Progenitor cell of endocrine pancreas (in vitro differentiated cells): ENCODE results near the gene RALGPS1. TPM values are rescaled to one million over a fixed set of nuclear protein-coding genes. Genes with fewer than 3 reads are reported as not detected.
A peak's percentile ranks its signal among the peaks of the same experiment; 100 is the strongest.

Experiments
- DNase-seq: peaks from one replicate; pipeline ENCODE4 v3.0.0; 2021; ENCODE audit warnings: low spot score; ENCODE audit not compliant: unreplicated experiment
- H3K27ac Mint-ChIP-seq: 2 replicates; pipeline ENCODE4 v1.8.0; 2021; ENCODE audit warnings: mild to moderate bottlenecking, moderate library complexity, mixed read lengths
- H3K27me3 Mint-ChIP-seq: 2 replicates; pipeline ENCODE4 v1.8.0; 2021; ENCODE audit warnings: mixed read lengths
- H3K36me3 Mint-ChIP-seq: 2 replicates; pipeline ENCODE4 v1.8.0; 2022; ENCODE audit warnings: mixed read lengths; ENCODE audit not compliant: insufficient read depth
- H3K4me1 Mint-ChIP-seq: 2 replicates; pipeline ENCODE4 v1.8.0; 2021; ENCODE audit warnings: low read depth, mixed read lengths
- H3K4me3 Mint-ChIP-seq: 2 replicates; pipeline ENCODE4 v1.8.0; 2021; ENCODE audit warnings: low read depth, mild to moderate bottlenecking, moderate library complexity, mixed read lengths
- H3K9me3 Mint-ChIP-seq: 2 replicates; pipeline ENCODE4 v1.8.0; 2021; ENCODE audit warnings: low read depth, mixed read lengths
- CTCF ChIP-seq: fragments of 200-600 bp; sonication (generic); IDR thresholded peaks from one replicate; pipeline ENCODE4 v1.5.0; 2021; ENCODE audit warnings: antibody characterized with exemption, mild to moderate bottlenecking; ENCODE audit not compliant: unreplicated experiment
- long read RNA-seq: library from polyadenylated mRNA; unstranded; transcript quantifications from one replicate; pipeline ENCODE4 v2.0.0, GENCODE V29; 2020
- total RNA-seq: library from RNA; stranded (reverse); gene quantifications from 2 replicates; pipeline ENCODE4 v1.2.1, GENCODE V29; 2021

RALGPS1 gene
- total RNA-seq: 39.2 and 43.8 TPM in 2 replicates
- long read RNA-seq, partial matches to known transcripts: 2 of 19 reads
- long read RNA-seq, other reads (novel, unspliced or antisense): 17 of 19 reads

GRCh38 chr9:126914458-126915280 is at the start of gene RALGPS1:
Gene RALGPS1, plus strand, starts transcription at chr9:126914782. Its CDS starts 47,508 bp downstream, at chr9:126962290.
- H3K4me1 Mint-ChIP-seq: peaks cover 18% of the 10 kb centered on the region
- peaks cover 28% of the 10 kb centered on the region for H3K27me3 Mint-ChIP-seq
- no peaks in the 10 kb centered on the region for H3K9me3 Mint-ChIP-seq
- H3K4me3 Mint-ChIP-seq: peak within 1 kb of the TSS; percentile 81
- H3K27ac Mint-ChIP-seq: peak within 1 kb of the TSS; percentile 95
- no peak for TF ChIP-seq CTCF
- DNase-seq: peak; percentile 88
- no peaks in the 10 kb centered on the region for H3K36me3 Mint-ChIP-seq

- no peaks in the 10 kb centered on the region for H3K9me3 Mint-ChIP-seq
- TF ChIP-seq CTCF: no peak
- H3K36me3 Mint-ChIP-seq: peaks cover 10% of the 10 kb centered on the region
- H3K27ac Mint-ChIP-seq: no peak overlapping the region
- no peak overlapping the region for H3K4me3 Mint-ChIP-seq
- DNase-seq: no peak
- peaks cover 9% of the 10 kb centered on the region for H3K4me1 Mint-ChIP-seq
- H3K27me3 Mint-ChIP-seq: no peaks in the 10 kb centered on the region
Observed at GRCh38 chr9:126869368-126869767, 45.2 kb upstream of the RALGPS1 start.

- DNase-seq: no peak
- Mint-ChIP-seq H3K36me3 (peaks cover 7% of the 10 kb centered on the region), H3K4me1 (peaks cover 14% of the 10 kb centered on the region), H3K27me3 (no peaks in the 10 kb centered on the region), H3K27ac (no peak overlapping the region), H3K9me3 (no peaks in the 10 kb centered on the region), H3K4me3 (no peak overlapping the region)
- TF ChIP-seq CTCF: no peak
Observed at GRCh38 chr9:126872516-126872915, 42.1 kb upstream of the RALGPS1 start.

GRCh38 chr9:126874546-126875314 is 39.9 kb upstream of the RALGPS1 start:
- H3K27me3 Mint-ChIP-seq: no peaks in the 10 kb centered on the region

More at GRCh38 chr9:126874546-126875314, 39.9 kb upstream of the RALGPS1 start:
- Mint-ChIP-seq H3K27ac (no peak overlapping the region), H3K4me3 (no peak overlapping the region), H3K36me3 (peaks cover 8% of the 10 kb centered on the region), H3K9me3 (no peaks in the 10 kb centered on the region), H3K4me1 (peaks cover 13% of the 10 kb centered on the region)
- DNase-seq: no peak
- no peak for TF ChIP-seq CTCF
